Measurements from ENCODE around the gene MGAT5. TPM values are rescaled to one million over a fixed set of nuclear protein-coding genes. Genes with fewer than 3 reads are reported as not detected.

The MGAT5 gene
- total RNA-seq, 6 donors from 2014 or later = 25.3 to 65.5 (median 41.3) TPM

GRCh38 chr2:134259571-134259970, 5.7 kb downstream of the MGAT5 start:
- TF ChIP-seq, protein P1, sequence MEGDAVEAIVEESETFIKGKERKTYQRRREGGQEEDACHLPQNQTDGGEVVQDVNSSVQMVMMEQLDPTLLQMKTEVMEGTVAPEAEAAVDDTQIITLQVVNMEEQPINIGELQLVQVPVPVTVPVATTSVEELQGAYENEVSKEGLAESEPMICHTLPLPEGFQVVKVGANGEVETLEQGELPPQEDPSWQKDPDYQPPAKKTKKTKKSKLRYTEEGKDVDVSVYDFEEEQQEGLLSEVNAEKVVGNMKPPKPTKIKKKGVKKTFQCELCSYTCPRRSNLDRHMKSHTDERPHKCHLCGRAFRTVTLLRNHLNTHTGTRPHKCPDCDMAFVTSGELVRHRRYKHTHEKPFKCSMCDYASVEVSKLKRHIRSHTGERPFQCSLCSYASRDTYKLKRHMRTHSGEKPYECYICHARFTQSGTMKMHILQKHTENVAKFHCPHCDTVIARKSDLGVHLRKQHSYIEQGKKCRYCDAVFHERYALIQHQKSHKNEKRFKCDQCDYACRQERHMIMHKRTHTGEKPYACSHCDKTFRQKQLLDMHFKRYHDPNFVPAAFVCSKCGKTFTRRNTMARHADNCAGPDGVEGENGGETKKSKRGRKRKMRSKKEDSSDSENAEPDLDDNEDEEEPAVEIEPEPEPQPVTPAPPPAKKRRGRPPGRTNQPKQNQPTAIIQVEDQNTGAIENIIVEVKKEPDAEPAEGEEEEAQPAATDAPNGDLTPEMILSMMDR (IDR thresholded peaks at IDR 0.05) = no peak
- no peak for TF ChIP-seq EP300 (IDR thresholded peaks at IDR 0.05)
- TF ChIP-seq POLR2AphosphoS5 (IDR thresholded peaks at IDR 0.05) = no peak
- TF ChIP-seq POLR2A (IDR thresholded peaks at IDR 0.05) = no peak
- WGBS, 2 donors = 92% methylated on average over 2 of the region's 2 CpGs
- Histone ChIP-seq H3K27me3 (no peaks in the 10 kb centered on the region), H3K36me3 (peaks cover 0 to 2% (median under 1%) of the 10 kb centered on the region in 4 donors), H3K9me3 (no peaks in the 10 kb centered on the region), H3K27ac (no peak overlapping the region), H3K4me1 (peaks cover 21 to 43% (median 28%) of the 10 kb centered on the region in 4 donors), H3K4me3 (no peak overlapping the region)
- no peak for ATAC-seq (ENCODE audit: low FRiP score in 2 of 2)
- no peak for DNase-seq

DNA sequence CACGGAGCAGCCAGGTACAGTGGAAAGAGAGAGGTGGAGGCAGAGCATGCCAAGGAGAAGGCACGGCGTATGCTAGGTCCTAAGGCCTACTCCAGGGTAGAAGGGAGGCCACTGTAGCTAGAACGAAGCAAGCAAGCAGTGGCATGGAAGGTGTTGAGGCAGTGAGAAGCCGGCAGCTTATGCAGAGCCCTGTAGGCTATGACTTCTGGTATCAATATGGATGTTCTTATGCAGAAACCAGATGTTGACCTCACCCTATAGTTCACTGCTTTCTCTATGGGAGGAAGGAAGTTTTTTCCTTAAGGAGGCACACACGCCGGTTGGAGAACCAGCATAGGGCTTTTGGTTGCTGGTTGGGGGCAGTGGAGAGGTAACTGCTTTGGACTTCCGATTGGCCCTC, 6.1 kb downstream of the MGAT5 start:
- H3K4me3 ChIP-seq = no peak overlapping the region
- no peaks in the 10 kb centered on the region for H3K9me3 ChIP-seq
- 91 to 92% methylated on average over 8 of the region's 8 CpGs for WGBS, 2 donors
- DNase-seq (no peak), ATAC-seq (ENCODE audit: low FRiP score in 2 of 2) (no peak)
- H3K36me3 ChIP-seq = no peaks in the 10 kb centered on the region
- peaks cover 21 to 43% (median 26%) of the 10 kb centered on the region in 4 donors for H3K4me1 ChIP-seq
- TF ChIP-seq POLR2A (IDR thresholded peaks at IDR 0.05) (no peak), POLR2AphosphoS5 (IDR thresholded peaks at IDR 0.05) (no peak), EP300 (IDR thresholded peaks at IDR 0.05) (no peak)
- TF ChIP-seq, protein P1 (IDR thresholded peaks at IDR 0.05) = no peak
- no peak overlapping the region for H3K27ac ChIP-seq
- H3K27me3 ChIP-seq = no peaks in the 10 kb centered on the region

DNA sequence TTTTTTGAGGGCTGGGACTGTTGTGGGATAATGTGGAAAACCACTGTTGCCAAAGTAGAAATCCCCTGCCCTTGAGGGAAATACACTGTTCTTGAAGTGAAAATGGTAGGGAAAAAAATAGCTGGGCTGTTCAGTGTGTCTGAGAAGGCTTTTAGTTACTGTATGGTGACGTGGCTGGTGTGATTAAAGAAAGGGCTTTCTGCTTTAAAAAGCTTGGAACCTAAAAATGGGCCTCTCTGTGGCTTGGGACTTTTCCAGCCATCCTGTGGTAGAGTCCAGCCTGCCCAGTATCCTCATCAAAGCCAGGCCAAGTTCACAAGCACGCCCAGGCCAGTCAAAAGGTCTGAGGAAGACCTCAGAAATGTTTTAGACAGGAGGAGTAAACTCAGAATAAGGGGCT, 6.8 kb downstream of the MGAT5 start:
- WGBS, 2 donors = 80 to 84% methylated on average over 2 of the region's 2 CpGs
- H3K27ac ChIP-seq = peak overlapping the region in 2 of 4 donors; percentile 16 to 27
- ATAC-seq (ENCODE audit: low FRiP score in 2 of 2) = peak in 1 of 2 donors; percentile 61

DNA sequence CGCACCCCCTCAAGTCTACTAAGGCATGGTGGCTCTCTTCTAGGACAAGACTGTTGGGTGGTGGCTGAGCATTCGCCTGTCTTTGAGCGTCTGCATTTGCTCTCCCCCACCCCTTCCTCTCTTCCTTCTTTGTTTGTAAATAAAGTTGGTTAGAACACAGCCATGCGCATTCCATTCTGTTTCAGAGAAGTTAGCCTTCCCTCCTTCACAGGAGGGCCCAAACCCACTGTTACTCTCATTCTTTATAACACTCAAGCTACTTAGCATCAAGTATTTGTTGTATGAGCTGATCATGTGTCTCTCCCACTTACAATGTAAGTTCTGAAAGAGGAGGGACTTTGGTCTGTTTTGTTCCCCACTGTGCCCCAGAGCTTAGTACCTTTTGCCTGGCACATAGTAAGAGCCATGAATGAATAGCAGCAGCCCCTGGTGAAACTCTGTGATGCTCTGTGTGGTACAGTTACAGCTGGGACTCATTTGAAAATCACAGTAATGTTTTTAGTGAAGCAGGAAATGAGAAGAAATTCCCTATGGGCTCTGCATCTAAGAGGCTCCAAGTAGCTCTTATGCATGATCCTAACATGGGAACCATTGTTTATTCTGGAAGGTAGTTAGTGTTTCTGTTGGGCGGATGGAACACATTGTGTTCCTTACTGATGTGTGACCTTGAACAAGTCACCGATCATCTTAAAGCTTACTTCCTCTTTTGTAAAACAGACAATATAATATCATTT, 7.7 kb downstream of the MGAT5 start:
- Histone ChIP-seq H3K4me1 (peaks cover 21 to 43% (median 26%) of the 10 kb centered on the region in 4 donors), H3K4me3 (no peak overlapping the region), H3K9me3 (no peaks in the 10 kb centered on the region), H3K36me3 (no peaks in the 10 kb centered on the region), H3K27ac (peak overlapping the region in 3 of 4 donors; percentile 16 to 44 (median 43)), H3K27me3 (no peaks in the 10 kb centered on the region)
- TF ChIP-seq, protein P1 (IDR thresholded peaks at IDR 0.05) = no peak
- TF ChIP-seq POLR2A (IDR thresholded peaks at IDR 0.05) (no peak), EP300 (IDR thresholded peaks at IDR 0.05) (no peak), POLR2AphosphoS5 (IDR thresholded peaks at IDR 0.05) (no peak)
- no peak for DNase-seq
- 55 to 57% methylated on average over 6 of the region's 6 CpGs for WGBS, 2 donors
- peak in 1 of 2 donors; percentile 19 for ATAC-seq (ENCODE audit: low FRiP score in 2 of 2)

More for the DNA sequence above, 6.8 kb downstream of the MGAT5 start:
- no peak for DNase-seq
- no peaks in the 10 kb centered on the region for H3K36me3 ChIP-seq
- no peak for TF ChIP-seq POLR2AphosphoS5 (IDR thresholded peaks at IDR 0.05)
- TF ChIP-seq, protein P1 (IDR thresholded peaks at IDR 0.05) = no peak
- TF ChIP-seq EP300 (IDR thresholded peaks at IDR 0.05) = no peak
- TF ChIP-seq POLR2A (IDR thresholded peaks at IDR 0.05) = no peak
- no peak overlapping the region for H3K4me3 ChIP-seq
- H3K9me3 ChIP-seq = no peaks in the 10 kb centered on the region
- peaks cover 21 to 43% (median 26%) of the 10 kb centered on the region in 4 donors for H3K4me1 ChIP-seq
- no peaks in the 10 kb centered on the region for H3K27me3 ChIP-seq
